ENCODE data around the gene CFAP299.

- no peak for TF ChIP-seq CTCF (IDR thresholded peaks at IDR 0.05)
- TF ChIP-seq POLR2A (IDR thresholded peaks at IDR 0.05) = no peak
- no peak for TF ChIP-seq POLR2AphosphoS5 (IDR thresholded peaks at IDR 0.05)
These were observed 668.1 kb downstream of the CFAP299 start for GRCh38 chr4:81003597-81004111.
